Breast epithelium (tissue), 3 donors: ENCODE results near the gene TLE2.

Experiments used
- CTCF ChIP-seq, 3 donors: fragments of 450-650 bp; IDR thresholded peaks; one replicate each; pipeline ENCODE4 v1.5.1; 2016 to 2017; ENCODE audit warnings: antibody characterized with exemption in 3 of 3, mild to moderate bottlenecking in 3 of 3, moderate library complexity in 3 of 3
- POLR2A ChIP-seq: fragments of 450-650 bp; IDR thresholded peaks from one replicate; pipeline ENCODE4 v1.6.1; 2016; ENCODE audit warnings: antibody characterized with exemption, mild to moderate bottlenecking, moderate library complexity

- no peak for TF ChIP-seq CTCF (IDR thresholded peaks at IDR 0.05)
- TF ChIP-seq POLR2A: no peak
Measured at GRCh38 chr19:2963122-2963521, 66.0 kb downstream of the TLE2 start.
